ENCODE measurements around the gene HBZ. TPM values are rescaled to one million over a fixed set of nuclear protein-coding genes. Genes with fewer than 3 reads are reported as not detected.
"Not testable (repeated sequence)": the region's sequence is repeated elsewhere in the genome, so short reads cannot be mapped to it uniquely, and the experiment has no call there.

Gene HBZ
- total RNA-seq, 1 donor from 2014 or later = not detected

- H3K27me3 ChIP-seq (ENCODE audit: control insufficient read depth, insufficient read depth, low read length) = peaks cover 21% of the 10 kb centered on the region
- TF ChIP-seq, protein P1, sequence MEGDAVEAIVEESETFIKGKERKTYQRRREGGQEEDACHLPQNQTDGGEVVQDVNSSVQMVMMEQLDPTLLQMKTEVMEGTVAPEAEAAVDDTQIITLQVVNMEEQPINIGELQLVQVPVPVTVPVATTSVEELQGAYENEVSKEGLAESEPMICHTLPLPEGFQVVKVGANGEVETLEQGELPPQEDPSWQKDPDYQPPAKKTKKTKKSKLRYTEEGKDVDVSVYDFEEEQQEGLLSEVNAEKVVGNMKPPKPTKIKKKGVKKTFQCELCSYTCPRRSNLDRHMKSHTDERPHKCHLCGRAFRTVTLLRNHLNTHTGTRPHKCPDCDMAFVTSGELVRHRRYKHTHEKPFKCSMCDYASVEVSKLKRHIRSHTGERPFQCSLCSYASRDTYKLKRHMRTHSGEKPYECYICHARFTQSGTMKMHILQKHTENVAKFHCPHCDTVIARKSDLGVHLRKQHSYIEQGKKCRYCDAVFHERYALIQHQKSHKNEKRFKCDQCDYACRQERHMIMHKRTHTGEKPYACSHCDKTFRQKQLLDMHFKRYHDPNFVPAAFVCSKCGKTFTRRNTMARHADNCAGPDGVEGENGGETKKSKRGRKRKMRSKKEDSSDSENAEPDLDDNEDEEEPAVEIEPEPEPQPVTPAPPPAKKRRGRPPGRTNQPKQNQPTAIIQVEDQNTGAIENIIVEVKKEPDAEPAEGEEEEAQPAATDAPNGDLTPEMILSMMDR (IDR thresholded peaks at IDR 0.05; ENCODE audit: insufficient read depth, low read length, poor library complexity, severe bottlenecking) = no peak
- H3K36me3 ChIP-seq (ENCODE audit: control insufficient read depth, insufficient read depth, low read length) = no peaks in the 10 kb centered on the region
- H3K4me3 ChIP-seq (ENCODE audit: low read depth, low read length) = no peak overlapping the region
- DNase-seq (ENCODE audit: low read depth) = no peak
Measured at GRCh38 chr16:160691-161190, 8.3 kb downstream of the HBZ start.

GRCh38 chr16:162271-162991 is 10.0 kb downstream of the HBZ start:
- Histone ChIP-seq H3K27me3 (ENCODE audit: control insufficient read depth, insufficient read depth, low read length) (peaks cover 36% of the 10 kb centered on the region), H3K36me3 (ENCODE audit: control insufficient read depth, insufficient read depth, low read length) (no peaks in the 10 kb centered on the region), H3K4me3 (ENCODE audit: low read depth, low read length) (no peak overlapping the region)
- DNase-seq (ENCODE audit: low read depth) = no peak
- TF ChIP-seq, protein P1 (IDR thresholded peaks at IDR 0.05; ENCODE audit: insufficient read depth, low read length, poor library complexity, severe bottlenecking) = no peak

DNA sequence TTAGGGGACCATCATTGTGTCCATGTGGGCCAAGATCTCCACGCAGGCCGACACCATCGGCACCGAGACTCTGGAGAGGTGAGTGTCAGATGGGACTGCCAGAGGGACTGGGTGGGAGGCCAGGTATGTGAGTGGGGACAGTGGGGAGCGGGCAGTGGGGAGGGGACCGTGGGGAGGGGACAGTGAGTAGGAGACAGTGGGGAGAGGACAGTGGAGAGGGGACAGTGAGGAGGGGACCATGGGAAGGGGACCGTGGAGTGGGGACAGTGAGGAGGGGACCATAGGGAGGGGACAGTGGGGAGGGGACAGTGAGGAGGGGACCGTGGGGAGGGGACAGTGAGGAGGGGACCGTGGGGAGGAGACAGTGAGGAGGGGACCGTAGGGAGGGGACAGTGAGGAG is 10.7 kb downstream of the HBZ start:
- H3K27me3 ChIP-seq (ENCODE audit: control insufficient read depth, insufficient read depth, low read length) = peaks cover 41% of the 10 kb centered on the region
- DNase-seq (ENCODE audit: low read depth); H3K36me3 ChIP-seq (ENCODE audit: control insufficient read depth, insufficient read depth, low read length); H3K4me3 ChIP-seq (ENCODE audit: low read depth, low read length): not testable (repeated sequence)

DNA sequence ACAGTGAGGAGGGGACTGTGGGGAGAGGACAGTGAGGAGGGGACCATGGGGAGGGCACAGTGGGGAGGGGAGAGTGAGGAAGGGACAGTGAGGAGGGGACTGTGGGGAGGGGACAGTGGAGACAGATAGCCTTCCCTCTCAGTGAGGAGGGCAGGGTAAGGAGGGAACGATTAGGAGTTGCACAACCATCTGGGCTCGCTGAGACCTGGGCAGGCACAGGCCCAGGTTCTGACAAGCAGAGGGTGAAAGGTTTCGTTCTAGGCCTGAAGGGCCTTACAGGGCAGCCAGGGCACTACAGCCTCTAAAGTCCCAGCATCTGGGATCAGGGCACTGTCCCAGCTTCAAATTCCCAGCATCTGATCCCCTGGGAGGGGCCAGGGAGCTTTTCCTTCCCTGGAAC is 11.3 kb downstream of the HBZ start:
- not testable (repeated sequence) for H3K4me3 ChIP-seq (ENCODE audit: low read depth, low read length); DNase-seq (ENCODE audit: low read depth)
- peaks cover 46% of the 10 kb centered on the region for H3K27me3 ChIP-seq (ENCODE audit: control insufficient read depth, insufficient read depth, low read length)

DNA sequence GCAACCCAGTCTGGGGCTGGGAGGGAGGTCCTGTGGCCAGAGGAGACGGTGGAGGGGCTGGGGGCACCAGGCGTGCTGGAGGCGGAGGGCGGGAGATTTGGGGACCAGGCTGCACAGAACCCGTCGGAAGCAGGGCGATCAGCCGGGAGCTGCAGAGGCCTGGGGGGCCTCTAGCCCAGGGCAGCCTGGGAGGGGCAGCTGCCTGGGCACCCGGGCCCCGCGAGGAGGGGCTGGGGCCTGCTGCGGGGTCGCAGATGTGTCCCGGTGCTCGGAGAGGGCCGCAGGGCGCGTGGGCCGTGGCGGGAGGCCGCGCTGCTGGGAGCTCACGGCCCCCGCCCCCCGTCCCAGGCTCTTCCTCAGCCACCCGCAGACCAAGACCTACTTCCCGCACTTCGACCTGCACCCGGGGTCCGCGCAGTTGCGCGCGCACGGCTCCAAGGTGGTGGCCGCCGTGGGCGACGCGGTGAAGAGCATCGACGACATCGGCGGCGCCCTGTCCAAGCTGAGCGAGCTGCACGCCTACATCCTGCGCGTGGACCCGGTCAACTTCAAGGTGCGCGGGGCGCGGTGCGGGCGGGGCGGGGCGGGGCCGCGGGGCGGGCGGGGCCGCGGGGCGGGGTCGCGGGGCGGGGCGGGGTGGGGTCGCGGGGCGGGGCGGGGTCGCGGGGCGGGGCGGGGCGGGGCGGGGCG is 11.8 kb downstream of the HBZ start:
- H3K27me3 ChIP-seq (ENCODE audit: control insufficient read depth, insufficient read depth, low read length) = peaks cover 50% of the 10 kb centered on the region
- not testable (repeated sequence) for H3K36me3 ChIP-seq (ENCODE audit: control insufficient read depth, insufficient read depth, low read length)

More for the DNA sequence above, 11.3 kb downstream of the HBZ start:
- H3K36me3 ChIP-seq (ENCODE audit: control insufficient read depth, insufficient read depth, low read length) = not testable (repeated sequence)

GRCh38 chr16:164827-165538 is 12.5 kb downstream of the HBZ start:
- Histone ChIP-seq H3K27me3 (ENCODE audit: control insufficient read depth, insufficient read depth, low read length) (peaks cover 52% of the 10 kb centered on the region), H3K4me3 (ENCODE audit: low read depth, low read length) (no peak overlapping the region), H3K36me3 (ENCODE audit: control insufficient read depth, insufficient read depth, low read length) (no peaks in the 10 kb centered on the region)
- no peak for DNase-seq (ENCODE audit: low read depth)
- TF ChIP-seq, protein P1 (IDR thresholded peaks at IDR 0.05; ENCODE audit: insufficient read depth, low read length, poor library complexity, severe bottlenecking) = no peak

More for the DNA sequence above, 11.8 kb downstream of the HBZ start:
- H3K4me3 ChIP-seq (ENCODE audit: low read depth, low read length); DNase-seq (ENCODE audit: low read depth): not testable (repeated sequence)

Measured in kidney epithelial cell (primary cell).